Aorta (tissue), 5 donors: ENCODE data around the gene RBM20. TPM values are rescaled to one million over a fixed set of nuclear protein-coding genes. Genes with fewer than 3 reads are reported as not detected.

ENCODE experiments used
- ATAC-seq: fragments of 200-7000 bp; cut with Tn5 transposase; one replicate; pipeline ENCODE4 v1.9.1; 2022; ENCODE audit warnings: moderate library complexity; ENCODE audit not compliant: low FRiP score
- DNase-seq, 2 donors: peaks; one replicate each; pipeline ENCODE4 v3.0.0-alpha.2; 2020
- H3K27ac ChIP-seq, 2 donors: one replicate each; pipeline ENCODE4 v1.5.1; 2013; ENCODE audit warnings: low read length in 2 of 2, mild to moderate bottlenecking in 2 of 2, moderate library complexity in 2 of 2, control low read depth in 1 of 2, inconsistent platforms in 1 of 2, low read depth in 1 of 2
- H3K27me3 ChIP-seq, 2 donors: one replicate each; pipeline ENCODE4 v1.6.1; 2013; ENCODE audit warnings: control low read depth in 1 of 2, low read length in 1 of 2, mild to moderate bottlenecking in 1 of 2, moderate library complexity in 1 of 2; ENCODE audit not compliant: insufficient read depth in 2 of 2, control insufficient read depth in 1 of 2
- H3K36me3 ChIP-seq, 2 donors: one replicate each; pipeline ENCODE4 v1.6.1; 2013; ENCODE audit warnings: control low read depth in 1 of 2, low read length in 1 of 2, mild to moderate bottlenecking in 1 of 2; ENCODE audit not compliant: insufficient read depth in 2 of 2, control insufficient read depth in 1 of 2
- H3K4me1 ChIP-seq, 2 donors: one replicate each; pipeline ENCODE4 v1.6.1; 2013; ENCODE audit warnings: low read length in 2 of 2, control low read depth in 1 of 2, mild to moderate bottlenecking in 1 of 2, moderate library complexity in 1 of 2; ENCODE audit not compliant: insufficient read depth in 2 of 2, control insufficient read depth in 1 of 2
- H3K4me3 ChIP-seq, 2 donors: one replicate each; pipeline ENCODE4 v1.5.1; 2013; ENCODE audit warnings: low read length in 2 of 2, control low read depth in 1 of 2, mild to moderate bottlenecking in 1 of 2
- H3K9me3 ChIP-seq: one replicate; pipeline ENCODE4 v1.6.1; 2013; ENCODE audit warnings: mild to moderate bottlenecking, low read length; ENCODE audit not compliant: control insufficient read depth
- whole genome bisulfite sequencing, 2 donors: extraction: QIAGEN DNeasy Blood & Tissue Kit; methylation state at CpG; one replicate each; pipeline ENCODE4 v1.1.7; 2013; 5-methylcytosine and 5-hydroxymethylcytosine counted together
- intact Hi-C, 2 donors: fragments of 100-400 bp; cut with DNase I; formaldehyde crosslinking; loops; one replicate each; pipeline versions ENCODE4 v1.14.2 to v1.15.0; 2022
- polyA plus RNA-seq, 2 donors: library from polyadenylated mRNA; stranded (reverse); fragments of 200-250 nt; gene quantifications; one replicate each; pipeline ENCODE4 v1.2.3, GENCODE V29; 2013
- total RNA-seq, 2 donors: library from RNA; stranded (reverse); fragmentation: NEBNext Ultra II Directional; extraction: Animal tissue kit (Norgen Biotek cat#: 25700); gene quantifications; one replicate each; pipeline ENCODE4 v1.2.1, GENCODE V29; 2021
- donor health status: healthy with polysubstance abuse.
- donor health status: Bipolar disorder and iron deficiency.
- donor health status: DM: no; HTN: no; CAD: no.
- donor health status: DM: no; HTN: no; CAD: no.
- donor health status: DM: yes; HTN: yes; CAD: no.

Gene RBM20
- total and polyA plus RNA-seq, 4 donors: 2.9 to 11.2 (median 8.0) TPM

GRCh38 chr10:110641256-110641655 is 2.9 kb upstream of the RBM20 start:
- intact Hi-C loops: no loop called here
- Histone ChIP-seq H3K4me1 (peaks cover 0 to 7% of the 10 kb centered on the region in 2 donors), H3K4me3 (no peak overlapping the region), H3K27ac (no peak overlapping the region), H3K36me3 (no peaks in the 10 kb centered on the region), H3K27me3 (no peaks in the 10 kb centered on the region), H3K9me3 (no peaks in the 10 kb centered on the region)
- 88 to 90% methylated on average over 5 of the region's 5 CpGs for WGBS, 2 donors
- DNase-seq (no peak), ATAC-seq (no peak)

- 88 to 91% methylated on average over 14 of the region's 14 CpGs for WGBS, 2 donors
- ATAC-seq: no peak
- intact Hi-C loops: no loop called here
- peaks cover 0 to 7% of the 10 kb centered on the region in 2 donors for H3K4me1 ChIP-seq
- H3K27me3 ChIP-seq: no peaks in the 10 kb centered on the region
- H3K9me3 ChIP-seq: no peaks in the 10 kb centered on the region
- no peak overlapping the region for H3K27ac ChIP-seq
- DNase-seq: no peak
- H3K4me3 ChIP-seq: no peak overlapping the region
- H3K36me3 ChIP-seq: no peaks in the 10 kb centered on the region
These were observed 1.7 kb upstream of the RBM20 start for GRCh38 chr10:110642204-110643034.

- no peak for DNase-seq
- H3K4me3 ChIP-seq: peak overlapping the region; percentile 71 to 94
- H3K4me1 ChIP-seq: peaks cover 0 to 3% of the 10 kb centered on the region in 2 donors
- H3K27ac ChIP-seq: no peak overlapping the region
- no peak for ATAC-seq
- no peaks in the 10 kb centered on the region for H3K36me3 ChIP-seq
- H3K9me3 ChIP-seq: no peaks in the 10 kb centered on the region
- H3K27me3 ChIP-seq: no peaks in the 10 kb centered on the region
- 63 to 64% methylated on average over 40 of the region's 40 CpGs for WGBS, 2 donors
- intact Hi-C loops: no loop called here
These were observed 992 bp upstream of the RBM20 start for GRCh38 chr10:110643035-110643652.

GRCh38 chr10:110644598-110645462 is 694 bp downstream of the RBM20 start:
- no peaks in the 10 kb centered on the region for H3K36me3 ChIP-seq
- H3K9me3 ChIP-seq: no peaks in the 10 kb centered on the region
- ATAC-seq (no peak), DNase-seq (no peak)
- 11 to 16% methylated on average over 27 to 31 of the region's 31 CpGs for WGBS, 2 donors
- H3K27me3 ChIP-seq: no peaks in the 10 kb centered on the region
- peaks cover 0 to 2% of the 10 kb centered on the region in 2 donors for H3K4me1 ChIP-seq
- H3K4me3 ChIP-seq: peak overlapping the region; percentile 71 to 94
- peak overlapping the region; percentile 38 to 68 for H3K27ac ChIP-seq
- intact Hi-C loops: loop anchor here in 1 of 2 donors (1.0 kb wide), 1 partner anchor 34 kb away; no protein-coding TSS in a partner anchor

GRCh38 chr10:110646417-110647135 is 2.4 kb downstream of the RBM20 start:
- Histone ChIP-seq H3K4me1 (peaks cover 4 to 6% of the 10 kb centered on the region in 2 donors), H3K4me3 (no peak overlapping the region), H3K27ac (no peak overlapping the region), H3K9me3 (no peaks in the 10 kb centered on the region), H3K36me3 (no peaks in the 10 kb centered on the region), H3K27me3 (no peaks in the 10 kb centered on the region)
- DNase-seq (no peak), ATAC-seq (no peak)
- 84 to 86% methylated on average over 13 of the region's 13 CpGs for WGBS, 2 donors
- intact Hi-C loops: no loop called here

GRCh38 chr10:110647136-110647430 is 2.9 kb downstream of the RBM20 start:
- ATAC-seq (no peak), DNase-seq (no peak)
- WGBS, 2 donors: 79 to 86% methylated on average over 3 of the region's 3 CpGs
- no peak overlapping the region for H3K4me3 ChIP-seq
- H3K4me1 ChIP-seq: peaks cover 4 to 6% of the 10 kb centered on the region in 2 donors
- H3K27ac ChIP-seq: no peak overlapping the region
- intact Hi-C loops: no loop called here
- no peaks in the 10 kb centered on the region for H3K27me3 ChIP-seq
- H3K36me3 ChIP-seq: no peaks in the 10 kb centered on the region
- H3K9me3 ChIP-seq: no peaks in the 10 kb centered on the region

GRCh38 chr10:110648692-110649346 is 4.7 kb downstream of the RBM20 start:
- no peak for ATAC-seq
- Histone ChIP-seq H3K4me1 (peaks cover 4 to 6% of the 10 kb centered on the region in 2 donors), H3K4me3 (no peak overlapping the region), H3K9me3 (no peaks in the 10 kb centered on the region), H3K27me3 (no peaks in the 10 kb centered on the region), H3K36me3 (no peaks in the 10 kb centered on the region), H3K27ac (no peak overlapping the region)
- intact Hi-C loops: no loop called here
- 92 to 96% methylated on average over 3 of the region's 3 CpGs for WGBS, 2 donors
- DNase-seq: no peak
